A172 (cell line): ENCODE measurements around the gene CENPF. TPM values are rescaled to one million over a fixed set of nuclear protein-coding genes. Genes with fewer than 3 reads are reported as not detected.

Experiments used
- DNase-seq: peaks from one replicate; pipeline ENCODE4 v3.0.0-alpha.2; 2015; ENCODE audit warnings: low spot score
- total RNA-seq: library from RNA; depleted of rRNA; stranded (reverse); fragments of >200 nt; shearing (Covaris generic); gene quantifications from 2 replicates; pipeline ENCODE4 v1.2.3, GENCODE V29; 2014

Gene CENPF
- total RNA-seq, 1 experiment from 2014 or later = 175 TPM

DNA sequence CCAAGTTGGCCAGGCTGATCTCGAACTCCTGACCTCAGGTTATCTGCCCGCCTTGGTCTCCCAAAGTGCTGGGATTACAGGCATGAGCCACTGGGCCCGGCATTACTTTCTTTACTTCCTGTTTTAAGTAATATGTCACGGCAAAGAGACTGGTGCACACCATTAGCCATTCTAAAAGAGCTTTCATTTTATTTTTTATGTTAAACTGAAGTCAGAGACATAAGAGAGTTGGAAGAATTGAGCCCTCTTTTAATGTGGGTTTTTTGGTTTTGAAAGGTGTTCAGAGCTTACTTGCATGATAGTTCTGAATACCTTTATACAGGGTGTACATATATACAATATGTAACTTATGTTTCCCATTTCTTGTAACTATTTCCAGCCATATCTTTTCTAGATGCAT lies 14.3 kb downstream of the CENPF start:
- DNase-seq = no peak

DNA sequence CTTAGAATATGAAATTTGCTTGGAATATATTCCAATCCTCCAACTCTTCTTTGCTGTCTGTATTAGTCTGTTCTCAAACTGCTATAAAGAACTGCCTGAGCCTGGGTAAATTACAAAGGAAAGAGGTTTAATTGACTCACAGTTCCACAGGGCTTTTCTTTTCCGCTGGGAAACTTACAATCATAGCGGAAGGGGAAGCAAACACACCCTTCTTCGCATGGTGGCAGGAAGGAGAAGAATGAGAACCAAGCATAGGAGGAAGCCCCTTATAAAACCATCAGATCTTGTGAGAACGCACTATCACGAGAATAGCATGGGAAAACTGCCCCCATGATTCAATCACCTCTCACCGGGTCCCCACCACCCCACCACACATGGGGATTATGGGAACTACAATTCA lies 14.8 kb downstream of the CENPF start:
- DNase-seq = no peak

DNA sequence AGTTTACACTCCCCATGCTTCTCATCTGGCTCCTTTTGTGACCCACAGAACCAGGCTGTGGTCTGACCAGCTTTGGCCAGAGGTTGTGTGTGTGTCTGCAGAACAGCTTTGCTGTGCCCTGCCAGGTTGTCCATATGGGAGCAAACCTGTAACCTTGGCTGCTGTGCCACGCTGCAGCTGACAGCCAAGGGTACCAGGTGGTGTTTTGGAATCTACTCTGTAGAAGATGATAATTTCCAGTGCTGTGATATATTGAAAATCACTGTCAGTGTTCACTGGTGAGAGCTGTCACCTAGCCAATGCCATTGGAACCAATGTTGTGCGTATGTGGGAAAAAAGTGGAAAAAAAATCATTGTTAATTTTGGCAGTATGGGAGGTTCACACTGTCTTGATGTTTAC lies 18.2 kb downstream of the CENPF start:
- DNase-seq = no peak

DNA sequence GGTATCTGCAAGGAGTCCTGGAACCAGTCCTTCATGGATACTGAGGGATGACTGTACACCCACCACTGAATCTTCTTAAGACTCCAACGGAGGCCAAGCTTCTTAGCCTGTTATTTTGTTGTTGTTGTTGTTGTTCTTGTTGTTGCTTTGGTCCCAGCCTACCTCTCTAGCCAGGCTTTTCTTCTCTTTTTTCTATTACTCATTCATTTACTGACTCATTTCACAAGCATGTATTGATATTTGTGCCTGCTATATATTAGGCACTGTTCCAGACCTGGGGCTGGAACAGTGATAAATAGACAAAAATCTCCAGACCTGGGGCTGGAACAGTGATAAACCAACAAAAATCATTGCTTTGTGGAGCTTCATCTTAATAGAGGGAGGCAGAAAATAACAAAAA lies 20.4 kb downstream of the CENPF start:
- no peak for DNase-seq

DNA sequence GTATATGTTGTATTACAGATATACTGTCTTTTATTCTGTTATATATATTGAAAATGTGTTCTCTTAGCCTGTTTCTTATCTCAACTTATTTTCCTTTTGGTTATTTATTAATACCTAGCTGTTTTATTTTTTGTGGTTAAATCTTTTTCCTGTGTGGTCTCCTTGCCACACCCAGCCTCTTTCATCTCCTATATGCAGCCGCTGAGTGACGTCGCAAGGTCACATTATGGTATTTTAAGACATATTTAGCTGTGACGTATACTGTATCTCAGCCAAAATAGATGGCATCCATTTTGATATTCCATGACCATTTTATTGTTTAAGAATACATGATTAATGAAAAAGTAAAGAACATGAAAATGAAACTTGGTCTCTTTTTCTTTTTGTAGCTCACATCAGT lies 29.1 kb downstream of the CENPF start:
- no peak for DNase-seq

DNA sequence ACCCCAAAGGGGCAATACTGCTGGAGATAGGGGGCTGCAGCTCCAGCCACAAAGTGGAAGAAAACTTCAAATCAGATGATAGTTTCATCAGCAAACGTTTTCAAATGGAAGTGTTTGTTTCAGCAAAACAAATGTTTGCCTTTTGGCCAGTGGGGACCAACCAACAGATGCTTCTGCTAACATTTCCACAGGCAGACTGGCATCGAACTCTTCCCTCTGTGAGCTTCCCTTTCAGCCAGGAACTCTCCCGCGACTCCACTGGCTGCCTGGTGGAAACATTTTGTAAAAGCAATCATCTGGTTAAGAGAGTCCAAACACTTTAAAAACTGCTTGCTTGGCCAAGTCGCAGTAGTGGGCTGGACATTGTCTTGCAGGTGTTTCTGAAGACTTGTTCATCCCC lies 30.7 kb downstream of the CENPF start:
- no peak for DNase-seq

DNA sequence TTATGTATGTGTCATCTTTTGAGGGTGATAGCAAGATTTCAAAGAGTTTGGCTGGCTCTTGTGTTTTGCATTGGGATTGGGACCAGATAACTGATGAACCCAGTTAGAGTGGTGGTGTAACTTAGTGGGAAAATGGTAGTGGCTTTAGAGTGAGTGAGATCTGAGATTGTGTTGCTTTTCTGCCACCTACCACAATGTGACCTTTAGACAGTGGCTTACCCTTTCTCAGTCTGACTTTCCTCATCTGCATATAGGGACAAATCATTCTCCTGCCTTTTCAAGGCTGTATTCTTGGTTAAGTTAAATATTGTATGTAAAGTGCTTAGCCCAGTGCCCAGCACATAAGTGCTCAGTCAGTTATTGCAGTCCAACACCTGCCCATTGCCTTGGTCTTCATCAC lies 31.3 kb downstream of the CENPF start:
- no peak for DNase-seq

DNA sequence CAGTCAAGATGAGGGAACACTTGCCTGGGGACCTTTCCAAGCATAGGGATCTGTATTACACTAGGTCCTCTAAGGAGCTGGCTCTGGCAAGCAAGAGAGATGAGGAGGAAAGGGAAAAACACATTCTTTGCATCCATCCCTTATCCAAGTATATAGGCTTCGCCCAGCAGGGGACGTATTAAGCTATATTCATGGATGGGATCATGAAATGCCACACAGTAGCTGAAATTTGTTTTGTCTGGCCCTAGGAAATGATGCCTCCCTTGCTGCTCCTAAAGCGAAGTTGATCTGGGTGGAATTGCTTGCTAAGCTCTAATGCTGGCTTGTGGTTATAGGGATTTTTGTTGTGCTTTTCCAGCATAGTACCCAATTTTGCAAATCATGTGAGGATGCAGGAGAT lies 32.1 kb downstream of the CENPF start:
- DNase-seq = no peak

DNA sequence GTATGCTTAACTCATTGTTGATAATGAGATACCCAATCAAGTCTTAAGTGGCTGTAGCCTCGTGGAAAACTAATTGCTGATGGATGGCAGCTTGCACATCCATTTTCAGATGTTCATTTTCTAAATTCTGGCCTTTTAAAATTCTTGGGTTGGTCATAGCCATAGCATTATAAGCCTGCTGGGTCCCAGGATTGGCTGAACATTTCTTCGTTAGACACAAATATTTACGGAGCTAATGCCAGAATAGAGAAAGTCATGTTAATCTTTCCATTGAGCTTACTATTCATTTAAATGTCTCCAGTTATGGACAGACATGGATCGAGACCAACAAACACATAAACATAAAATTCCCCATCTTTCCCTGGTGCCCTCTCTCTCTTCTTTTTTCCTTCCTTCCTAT lies 32.5 kb downstream of the CENPF start:
- DNase-seq = no peak

DNA sequence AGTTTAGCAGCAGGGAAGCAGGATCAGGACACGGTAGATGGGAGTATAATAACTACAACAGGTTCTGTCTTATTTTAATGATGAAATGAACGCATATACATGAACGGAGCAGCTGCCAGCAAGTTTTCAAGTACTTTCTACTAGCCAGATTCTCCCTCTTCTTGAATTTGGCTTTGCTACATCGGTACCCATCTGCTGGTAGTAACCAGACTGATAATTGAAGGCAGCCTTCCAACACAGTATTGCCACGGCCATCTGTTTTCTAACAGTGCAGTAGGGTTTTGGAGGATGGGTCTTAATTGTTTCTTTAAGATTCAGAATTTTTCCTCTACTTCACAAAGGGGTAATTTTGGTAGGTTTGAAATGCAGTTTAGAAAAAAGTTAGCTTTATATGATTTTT lies 33.4 kb downstream of the CENPF start:
- DNase-seq = no peak

DNA sequence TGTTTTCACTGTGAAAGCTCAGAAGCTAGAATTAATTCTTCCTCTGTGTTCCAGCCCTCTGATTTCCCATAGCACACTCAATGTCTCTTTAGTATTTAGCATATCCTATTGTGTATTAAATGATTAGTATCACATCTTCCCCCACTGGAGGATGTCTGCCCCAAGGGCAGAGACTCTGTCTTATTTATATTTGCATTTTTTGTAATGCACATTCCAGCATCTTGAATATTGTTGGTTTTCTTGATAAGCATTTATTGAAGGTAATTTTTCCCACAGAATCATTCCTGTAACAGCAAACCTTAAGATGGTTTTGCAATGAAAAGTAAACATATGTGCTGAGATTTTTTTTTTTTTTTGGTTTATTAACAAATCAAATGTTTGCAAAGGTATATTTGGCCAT lies 34.1 kb downstream of the CENPF start:
- DNase-seq = no peak

DNA sequence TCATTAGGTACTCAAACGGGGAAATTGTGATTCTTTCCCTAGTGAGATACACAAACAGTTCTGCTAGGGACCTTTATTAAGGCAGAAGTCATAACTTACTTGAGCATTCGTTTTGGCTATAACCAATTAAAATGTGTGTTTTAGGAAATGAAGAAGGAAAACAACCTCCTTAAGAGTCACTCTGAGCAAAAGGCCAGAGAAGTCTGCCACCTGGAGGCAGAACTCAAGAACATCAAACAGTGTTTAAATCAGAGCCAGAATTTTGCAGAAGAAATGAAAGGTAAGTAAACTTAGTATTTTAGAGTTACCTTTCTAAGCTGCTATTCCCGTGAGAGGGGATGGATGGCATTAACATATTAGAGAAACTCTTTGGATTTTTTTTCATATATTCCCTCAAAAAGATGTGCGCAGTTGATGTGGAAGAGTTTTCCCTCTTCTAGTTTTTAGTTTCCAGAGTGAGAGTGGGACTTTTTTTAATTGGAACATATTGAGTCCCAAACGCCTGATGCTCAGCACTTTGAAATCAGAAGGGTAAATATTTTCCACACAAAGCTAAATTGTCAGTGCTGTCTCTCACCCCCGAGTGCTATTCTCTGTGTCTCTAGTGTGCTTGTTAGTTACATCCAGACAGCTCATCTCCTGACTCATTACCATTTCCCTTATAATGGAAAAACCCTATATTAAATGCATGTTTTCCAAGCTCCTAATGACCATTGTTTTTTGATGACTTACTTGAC lies 34.9 kb downstream of the CENPF start:
- DNase-seq = peak; percentile 53

DNA sequence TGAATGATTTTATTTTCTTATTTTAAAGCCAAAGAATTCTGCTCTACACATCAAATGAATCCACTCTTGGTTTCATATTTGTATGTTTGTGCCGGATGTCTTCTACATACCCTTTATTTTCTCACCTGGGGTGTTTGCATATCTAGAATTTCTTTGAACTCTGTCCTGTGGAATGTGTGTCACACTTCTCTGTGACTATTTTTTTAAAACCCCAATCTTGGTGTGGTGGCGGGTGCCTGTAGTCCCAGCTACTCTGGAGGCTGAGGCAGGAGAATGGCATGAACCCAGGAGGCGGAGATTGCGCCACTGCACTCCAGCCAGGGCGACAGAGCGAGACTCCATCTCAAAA lies 35.4 kb downstream of the CENPF start:
- no peak for DNase-seq

DNA sequence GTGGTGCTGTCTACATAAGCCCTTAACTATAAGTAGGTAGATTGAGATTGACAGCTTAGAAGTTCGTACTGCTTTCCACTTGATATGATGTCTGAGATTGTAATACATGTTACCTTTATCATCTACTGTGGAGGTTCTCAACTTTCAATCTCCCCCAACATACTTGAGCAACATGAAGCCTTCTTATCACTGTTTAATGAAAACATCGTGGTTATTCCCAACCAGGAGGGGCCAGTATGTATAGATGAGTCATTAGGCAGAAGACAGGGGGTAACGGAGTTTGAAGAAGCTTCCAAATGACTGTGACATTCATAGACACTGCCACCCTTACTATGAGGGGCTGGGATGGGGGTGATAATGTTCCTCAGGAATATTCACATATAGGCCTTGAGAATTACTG lies 36.0 kb downstream of the CENPF start:
- no peak for DNase-seq

DNA sequence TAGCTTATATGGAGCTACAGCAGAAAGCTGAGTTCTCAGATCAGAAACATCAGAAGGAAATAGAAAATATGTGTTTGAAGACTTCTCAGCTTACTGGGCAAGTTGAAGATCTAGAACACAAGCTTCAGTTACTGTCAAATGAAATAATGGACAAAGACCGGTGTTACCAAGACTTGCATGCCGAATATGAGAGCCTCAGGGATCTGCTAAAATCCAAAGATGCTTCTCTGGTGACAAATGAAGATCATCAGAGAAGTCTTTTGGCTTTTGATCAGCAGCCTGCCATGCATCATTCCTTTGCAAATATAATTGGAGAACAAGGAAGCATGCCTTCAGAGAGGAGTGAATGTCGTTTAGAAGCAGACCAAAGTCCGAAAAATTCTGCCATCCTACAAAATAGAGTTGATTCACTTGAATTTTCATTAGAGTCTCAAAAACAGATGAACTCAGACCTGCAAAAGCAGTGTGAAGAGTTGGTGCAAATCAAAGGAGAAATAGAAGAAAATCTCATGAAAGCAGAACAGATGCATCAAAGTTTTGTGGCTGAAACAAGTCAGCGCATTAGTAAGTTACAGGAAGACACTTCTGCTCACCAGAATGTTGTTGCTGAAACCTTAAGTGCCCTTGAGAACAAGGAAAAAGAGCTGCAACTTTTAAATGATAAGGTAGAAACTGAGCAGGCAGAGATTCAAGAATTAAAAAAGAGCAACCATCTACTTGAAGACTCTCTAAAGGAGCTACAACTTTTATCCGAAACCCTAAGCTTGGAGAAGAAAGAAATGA lies 37.6 kb downstream of the CENPF start:
- no peak for DNase-seq

DNA sequence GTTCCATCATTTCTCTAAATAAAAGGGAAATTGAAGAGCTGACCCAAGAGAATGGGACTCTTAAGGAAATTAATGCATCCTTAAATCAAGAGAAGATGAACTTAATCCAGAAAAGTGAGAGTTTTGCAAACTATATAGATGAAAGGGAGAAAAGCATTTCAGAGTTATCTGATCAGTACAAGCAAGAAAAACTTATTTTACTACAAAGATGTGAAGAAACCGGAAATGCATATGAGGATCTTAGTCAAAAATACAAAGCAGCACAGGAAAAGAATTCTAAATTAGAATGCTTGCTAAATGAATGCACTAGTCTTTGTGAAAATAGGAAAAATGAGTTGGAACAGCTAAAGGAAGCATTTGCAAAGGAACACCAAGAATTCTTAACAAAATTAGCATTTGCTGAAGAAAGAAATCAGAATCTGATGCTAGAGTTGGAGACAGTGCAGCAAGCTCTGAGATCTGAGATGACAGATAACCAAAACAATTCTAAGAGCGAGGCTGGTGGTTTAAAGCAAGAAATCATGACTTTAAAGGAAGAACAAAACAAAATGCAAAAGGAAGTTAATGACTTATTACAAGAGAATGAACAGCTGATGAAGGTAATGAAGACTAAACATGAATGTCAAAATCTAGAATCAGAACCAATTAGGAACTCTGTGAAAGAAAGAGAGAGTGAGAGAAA lies 38.4 kb downstream of the CENPF start:
- no peak for DNase-seq

DNA sequence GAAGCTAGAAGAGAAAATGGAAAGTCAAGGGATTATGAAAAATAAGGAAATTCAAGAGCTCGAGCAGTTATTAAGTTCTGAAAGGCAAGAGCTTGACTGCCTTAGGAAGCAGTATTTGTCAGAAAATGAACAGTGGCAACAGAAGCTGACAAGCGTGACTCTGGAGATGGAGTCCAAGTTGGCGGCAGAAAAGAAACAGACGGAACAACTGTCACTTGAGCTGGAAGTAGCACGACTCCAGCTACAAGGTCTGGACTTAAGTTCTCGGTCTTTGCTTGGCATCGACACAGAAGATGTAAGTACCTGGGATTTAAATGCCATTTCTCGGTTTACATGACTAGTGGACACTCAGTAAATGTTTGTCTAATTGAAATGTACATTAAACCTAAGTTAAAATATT lies 40.0 kb downstream of the CENPF start:
- no peak for DNase-seq

DNA sequence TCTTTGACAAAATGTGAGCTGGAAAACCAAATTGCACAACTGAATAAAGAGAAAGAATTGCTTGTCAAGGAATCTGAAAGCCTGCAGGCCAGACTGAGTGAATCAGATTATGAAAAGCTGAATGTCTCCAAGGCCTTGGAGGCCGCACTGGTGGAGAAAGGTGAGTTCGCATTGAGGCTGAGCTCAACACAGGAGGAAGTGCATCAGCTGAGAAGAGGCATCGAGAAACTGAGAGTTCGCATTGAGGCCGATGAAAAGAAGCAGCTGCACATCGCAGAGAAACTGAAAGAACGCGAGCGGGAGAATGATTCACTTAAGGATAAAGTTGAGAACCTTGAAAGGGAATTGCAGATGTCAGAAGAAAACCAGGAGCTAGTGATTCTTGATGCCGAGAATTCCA lies 42.7 kb downstream of the CENPF start:
- no peak for DNase-seq

DNA sequence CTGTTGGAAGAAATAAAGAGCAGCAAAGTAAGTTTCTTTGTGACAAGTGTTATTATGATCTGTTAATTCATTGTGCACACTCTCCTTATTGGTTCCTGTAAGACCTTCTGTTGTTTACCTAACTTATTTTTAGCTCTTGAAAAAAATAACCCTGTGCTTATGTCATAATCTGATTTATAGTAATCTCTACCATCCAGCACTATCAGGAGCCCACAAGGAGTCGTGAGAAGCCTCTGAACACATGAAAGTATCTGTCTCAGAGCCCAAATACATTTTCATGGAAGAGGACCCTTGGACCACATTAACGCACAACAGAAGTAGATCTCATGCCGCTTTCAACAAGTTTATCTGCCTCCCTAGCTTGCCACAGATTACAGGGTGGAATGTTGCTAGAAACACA lies 45.8 kb downstream of the CENPF start:
- no peak for DNase-seq

DNA sequence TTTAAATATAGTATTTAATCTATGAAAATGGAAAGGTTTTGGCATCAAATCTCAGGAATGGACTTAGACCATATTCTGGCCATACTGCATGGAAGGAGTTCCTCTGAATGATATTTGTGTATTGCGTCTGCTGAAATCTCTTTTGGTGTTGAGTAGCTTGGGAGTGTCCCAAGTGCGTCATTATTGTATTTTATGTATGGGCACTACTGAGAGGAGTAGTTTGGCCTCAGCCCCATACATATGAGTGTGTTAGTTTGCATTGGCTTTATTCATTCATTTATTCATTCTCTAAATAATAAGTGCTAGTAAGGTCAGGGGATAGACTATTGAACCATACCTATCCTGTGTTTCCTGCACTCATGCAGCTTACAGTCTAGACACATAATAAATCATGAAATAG lies 46.6 kb downstream of the CENPF start:
- DNase-seq = no peak

DNA sequence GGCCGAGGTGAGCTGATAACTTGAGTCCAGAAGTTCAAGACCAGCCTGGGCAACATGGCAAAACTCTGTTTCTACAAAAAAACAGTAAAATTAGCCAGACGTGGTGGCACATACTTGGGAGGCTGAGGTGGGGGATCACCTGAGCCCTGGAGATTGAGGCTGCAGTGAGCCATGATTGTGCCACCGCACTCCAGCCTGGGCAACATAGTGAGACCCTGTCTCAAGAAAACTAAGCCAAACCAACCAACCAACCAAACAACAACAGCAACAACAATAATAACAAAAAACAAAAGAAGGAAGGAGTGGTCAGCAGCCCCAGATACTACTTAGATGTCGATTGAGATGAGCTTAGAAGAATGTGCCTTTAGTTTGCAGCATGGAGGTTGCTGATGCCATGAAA lies 47.7 kb downstream of the CENPF start:
- no peak for DNase-seq

DNA sequence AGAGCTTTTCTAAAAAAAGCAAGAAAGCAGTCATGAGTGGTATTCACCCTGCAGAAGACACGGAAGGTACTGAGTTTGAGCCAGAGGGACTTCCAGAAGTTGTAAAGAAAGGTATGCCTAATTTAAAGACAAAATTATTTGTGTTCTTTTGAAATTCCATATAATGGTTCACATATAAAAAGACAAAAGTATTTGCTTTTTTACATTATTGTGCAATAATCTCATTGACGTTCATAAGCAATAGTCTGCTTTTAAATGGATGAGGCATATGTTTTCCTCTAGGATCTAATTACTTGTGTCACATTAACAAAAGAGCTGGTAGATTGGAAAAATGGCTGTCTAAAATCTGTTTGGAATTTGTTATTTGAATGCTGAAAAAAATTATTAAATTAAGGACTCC lies 54.3 kb downstream of the CENPF start:
- DNase-seq = no peak

DNA sequence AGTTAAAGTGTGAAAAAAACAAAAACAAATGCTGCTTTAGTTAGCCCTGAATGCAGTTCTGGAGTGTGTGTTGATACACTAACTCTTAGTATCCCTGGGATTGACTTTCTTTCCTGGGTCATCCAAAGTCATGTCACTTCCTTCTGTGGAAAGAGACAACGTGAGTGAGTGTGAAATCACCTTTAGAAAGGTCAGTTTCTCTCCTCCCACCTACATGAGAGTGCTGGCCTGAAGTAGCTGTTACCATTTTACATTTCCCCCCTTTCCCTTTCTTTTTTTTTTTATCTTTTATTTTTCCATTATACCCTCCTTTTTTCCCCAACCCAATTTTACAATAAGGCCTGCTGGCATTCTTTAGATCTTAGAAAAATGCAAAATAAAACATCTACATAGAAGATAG lies 55.2 kb downstream of the CENPF start:
- DNase-seq = no peak
